Liver (tissue), 3 donors: ENCODE measurements around the gene JMJD1C.

ENCODE experiments used
- EGR1 ChIP-seq, 2 donors: IDR thresholded peaks; 2 replicates each; pipeline ENCODE4 v1.6.1; 2016 to 2018; ENCODE audit warnings: antibody characterized with exemption in 2 of 2, low read depth in 2 of 2
- JUND ChIP-seq, 2 donors: IDR thresholded peaks; 2 replicates each; pipeline ENCODE4 v1.6.1; 2016; ENCODE audit warnings: antibody characterized with exemption in 2 of 2
- RAD21 ChIP-seq, 2 donors: IDR thresholded peaks; 2 replicates each; pipeline ENCODE4 v1.6.1; 2016; ENCODE audit warnings: antibody characterized with exemption in 2 of 2, mild to moderate bottlenecking in 2 of 2
- SP1 ChIP-seq: IDR thresholded peaks from 2 replicates; pipeline ENCODE4 v1.6.1; 2018; ENCODE audit warnings: antibody characterized with exemption, mild to moderate bottlenecking
- TAF1 ChIP-seq: conservative IDR thresholded peaks from 2 replicates; pipeline ENCODE4 v1.6.1; 2016; ENCODE audit warnings: antibody characterized with exemption, mild to moderate bottlenecking
- YY1 ChIP-seq: IDR thresholded peaks from 2 replicates; pipeline ENCODE4 v1.6.1; 2016; ENCODE audit warnings: antibody characterized with exemption, mild to moderate bottlenecking
- TF ChIP-seq, protein P1 (sequence below): fragments of 150-350 bp; IDR thresholded peaks from 2 replicates; pipeline ENCODE4 v1.5.1; 2017; ENCODE audit warnings: improper control_type of control experiment, low read depth, low read length; ENCODE audit not compliant: missing input control
- TF ChIP-seq, protein P2 (sequence below): IDR thresholded peaks from 2 replicates; pipeline ENCODE4 v1.6.1; 2016; ENCODE audit warnings: antibody characterized with exemption, mild to moderate bottlenecking
- donor health status: healthy.
- donor health status: healthy.

DNA sequence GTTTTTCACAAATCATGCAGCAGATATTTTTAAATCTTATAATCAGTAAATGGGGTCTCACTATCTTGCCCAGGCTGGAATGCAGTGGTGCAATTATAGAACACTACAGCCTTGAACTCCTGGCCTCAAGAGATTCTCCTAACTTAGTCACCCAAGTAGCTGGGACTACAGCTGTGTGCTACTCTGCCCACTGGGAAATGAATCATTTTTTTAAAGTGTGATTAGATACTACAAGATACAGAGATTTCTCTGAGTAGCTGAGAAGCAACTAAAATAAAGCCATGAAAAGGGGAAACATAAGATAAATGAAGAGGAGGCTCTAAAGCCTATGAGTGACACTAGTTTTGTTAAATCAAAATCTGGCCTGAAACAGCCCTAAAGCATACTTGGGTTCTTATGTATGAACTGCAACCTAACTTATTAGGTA is 119.7 kb downstream of the JMJD1C start:
- TF ChIP-seq, protein P1, sequence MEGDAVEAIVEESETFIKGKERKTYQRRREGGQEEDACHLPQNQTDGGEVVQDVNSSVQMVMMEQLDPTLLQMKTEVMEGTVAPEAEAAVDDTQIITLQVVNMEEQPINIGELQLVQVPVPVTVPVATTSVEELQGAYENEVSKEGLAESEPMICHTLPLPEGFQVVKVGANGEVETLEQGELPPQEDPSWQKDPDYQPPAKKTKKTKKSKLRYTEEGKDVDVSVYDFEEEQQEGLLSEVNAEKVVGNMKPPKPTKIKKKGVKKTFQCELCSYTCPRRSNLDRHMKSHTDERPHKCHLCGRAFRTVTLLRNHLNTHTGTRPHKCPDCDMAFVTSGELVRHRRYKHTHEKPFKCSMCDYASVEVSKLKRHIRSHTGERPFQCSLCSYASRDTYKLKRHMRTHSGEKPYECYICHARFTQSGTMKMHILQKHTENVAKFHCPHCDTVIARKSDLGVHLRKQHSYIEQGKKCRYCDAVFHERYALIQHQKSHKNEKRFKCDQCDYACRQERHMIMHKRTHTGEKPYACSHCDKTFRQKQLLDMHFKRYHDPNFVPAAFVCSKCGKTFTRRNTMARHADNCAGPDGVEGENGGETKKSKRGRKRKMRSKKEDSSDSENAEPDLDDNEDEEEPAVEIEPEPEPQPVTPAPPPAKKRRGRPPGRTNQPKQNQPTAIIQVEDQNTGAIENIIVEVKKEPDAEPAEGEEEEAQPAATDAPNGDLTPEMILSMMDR, result no peak
- TF ChIP-seq JUND (IDR thresholded peaks at IDR 0.05), result no peak
- TF ChIP-seq YY1, result no peak
- no peak for TF ChIP-seq EGR1 (IDR thresholded peaks at IDR 0.05; ENCODE audit: low read depth in 2 of 2)
- no peak for TF ChIP-seq RAD21 (IDR thresholded peaks at IDR 0.05)
- TF ChIP-seq TAF1, result no peak
- TF ChIP-seq, protein P2, sequence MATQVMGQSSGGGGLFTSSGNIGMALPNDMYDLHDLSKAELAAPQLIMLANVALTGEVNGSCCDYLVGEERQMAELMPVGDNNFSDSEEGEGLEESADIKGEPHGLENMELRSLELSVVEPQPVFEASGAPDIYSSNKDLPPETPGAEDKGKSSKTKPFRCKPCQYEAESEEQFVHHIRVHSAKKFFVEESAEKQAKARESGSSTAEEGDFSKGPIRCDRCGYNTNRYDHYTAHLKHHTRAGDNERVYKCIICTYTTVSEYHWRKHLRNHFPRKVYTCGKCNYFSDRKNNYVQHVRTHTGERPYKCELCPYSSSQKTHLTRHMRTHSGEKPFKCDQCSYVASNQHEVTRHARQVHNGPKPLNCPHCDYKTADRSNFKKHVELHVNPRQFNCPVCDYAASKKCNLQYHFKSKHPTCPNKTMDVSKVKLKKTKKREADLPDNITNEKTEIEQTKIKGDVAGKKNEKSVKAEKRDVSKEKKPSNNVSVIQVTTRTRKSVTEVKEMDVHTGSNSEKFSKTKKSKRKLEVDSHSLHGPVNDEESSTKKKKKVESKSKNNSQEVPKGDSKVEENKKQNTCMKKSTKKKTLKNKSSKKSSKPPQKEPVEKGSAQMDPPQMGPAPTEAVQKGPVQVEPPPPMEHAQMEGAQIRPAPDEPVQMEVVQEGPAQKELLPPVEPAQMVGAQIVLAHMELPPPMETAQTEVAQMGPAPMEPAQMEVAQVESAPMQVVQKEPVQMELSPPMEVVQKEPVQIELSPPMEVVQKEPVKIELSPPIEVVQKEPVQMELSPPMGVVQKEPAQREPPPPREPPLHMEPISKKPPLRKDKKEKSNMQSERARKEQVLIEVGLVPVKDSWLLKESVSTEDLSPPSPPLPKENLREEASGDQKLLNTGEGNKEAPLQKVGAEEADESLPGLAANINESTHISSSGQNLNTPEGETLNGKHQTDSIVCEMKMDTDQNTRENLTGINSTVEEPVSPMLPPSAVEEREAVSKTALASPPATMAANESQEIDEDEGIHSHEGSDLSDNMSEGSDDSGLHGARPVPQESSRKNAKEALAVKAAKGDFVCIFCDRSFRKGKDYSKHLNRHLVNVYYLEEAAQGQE, result no peak
- TF ChIP-seq SP1, result no peak
